Esophagus squamous epithelium (tissue), 5 donors: ENCODE results near the gene PSMG3. TPM values are rescaled to one million over a fixed set of nuclear protein-coding genes. Genes with fewer than 3 reads are reported as not detected.
"Not testable (repeated sequence)": the region's sequence is repeated elsewhere in the genome, so short reads cannot be mapped to it uniquely, and the experiment has no call there.

ENCODE experiments used
- DNase-seq: peaks from one replicate; lab custom pipeline; 2025; lab: John Stamatoyannopoulos, UW
- H3K27ac ChIP-seq, 4 donors: fragments of 200-600 bp; sonication (generic); one replicate each; pipeline ENCODE4 v1.5.1; 2016 to 2019; ENCODE audit warnings: mild to moderate bottlenecking in 1 of 4
- H3K27me3 ChIP-seq, 4 donors: fragments of 200-600 bp; sonication (generic); 1 replicate in 3 of 4; 2 replicates in 1 of 4; pipeline versions ENCODE4 v1.5.1 to v1.6.0; 2017 to 2021; ENCODE audit warnings: antibody characterized with exemption in 1 of 4
- H3K36me3 ChIP-seq, 3 donors: fragments of 200-600 bp; sonication (generic); one replicate each; pipeline ENCODE4 v1.5.1; 2016 to 2019
- H3K4me1 ChIP-seq, 3 donors: fragments of 200-600 bp; sonication (generic); one replicate each; pipeline ENCODE4 v1.5.1; 2017 to 2019
- H3K4me3 ChIP-seq, 4 donors: fragments of 200-600 bp; sonication (generic); 1 replicate in 3 of 4; 2 replicates in 1 of 4; pipeline ENCODE4 v1.5.1; 2016 to 2019; ENCODE audit warnings: mild to moderate bottlenecking in 2 of 4, moderate library complexity in 1 of 4
- H3K9me3 ChIP-seq, 3 donors: fragments of 200-600 bp; sonication (generic); one replicate each; pipeline ENCODE4 v1.5.1; 2016 to 2019
- CTCF ChIP-seq, 6 experiments: fragments of 450-650 bp in 4 of 6; fragments of 200-600 bp in 2 of 6; sonication (generic) in 2 of 6; IDR thresholded peaks; one replicate each; pipeline ENCODE4 v1.5.1; 2016 to 2019; ENCODE audit warnings: antibody characterized with exemption in 6 of 6, mild to moderate bottlenecking in 4 of 6, moderate library complexity in 4 of 6
- POLR2A ChIP-seq, 4 donors: fragments of 450-650 bp; IDR thresholded peaks; one replicate each; pipeline ENCODE4 v1.6.1; 2017; ENCODE audit warnings: antibody characterized with exemption in 4 of 4, mild to moderate bottlenecking in 4 of 4, moderate library complexity in 3 of 4
- WGBS, 2 donors: methylation state at CpG; one replicate each; pipeline ENCODE4 v1.1.5; 2018; 5-methylcytosine and 5-hydroxymethylcytosine counted together
- intact Hi-C: fragments of 100-400 bp; cut with DNase I; formaldehyde crosslinking; loops from one replicate; pipeline ENCODE4 v1.15.0; 2022
- total RNA-seq, 4 donors: library from RNA; depleted of rRNA; stranded (reverse); fragments of >200 nt; gene quantifications; one replicate each; pipeline ENCODE4 v1.1.0, GENCODE V29; 2016
- donor health status: DM: yes; HTN: yes; CAD: no.

Gene PSMG3
- total RNA-seq, 4 donors from 2014 or later, result 44.5 to 63.6 (median 47.4) TPM

DNA sequence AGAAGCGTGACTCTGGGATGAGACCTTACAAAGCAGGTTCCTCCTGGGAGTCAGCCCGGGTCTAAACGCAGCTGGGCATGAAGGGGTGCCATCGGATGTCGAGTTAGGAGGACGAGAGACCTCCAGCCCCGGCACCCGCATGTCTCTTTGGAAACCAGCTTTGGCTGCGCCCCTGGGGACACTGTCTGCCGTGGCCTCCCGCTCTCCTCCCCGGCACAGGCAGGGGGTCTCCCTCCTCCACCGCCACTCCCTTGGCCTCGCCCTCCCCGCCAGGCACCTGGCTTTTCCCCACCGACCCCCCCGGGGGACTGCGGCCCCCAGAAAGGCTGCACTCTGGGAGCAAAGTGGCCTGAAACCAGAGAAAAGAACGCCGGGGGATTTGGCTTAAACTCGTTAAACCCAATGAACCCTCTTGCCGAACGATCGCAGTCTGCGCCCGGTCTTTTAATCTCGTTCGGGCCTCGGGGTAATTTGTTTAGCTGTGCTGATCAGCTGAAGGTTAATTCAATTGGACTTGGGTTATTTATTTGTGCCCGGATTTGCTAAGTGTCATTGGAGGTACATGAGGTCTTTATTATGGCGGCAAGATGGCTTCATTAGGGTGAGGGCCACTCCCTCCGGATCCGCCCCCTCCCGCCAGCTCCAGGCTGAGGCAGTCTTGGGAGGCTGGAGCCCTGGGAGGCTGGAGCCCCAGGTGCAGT lies 16.4 kb upstream of the PSMG3 start:
- H3K9me3 ChIP-seq, result peaks cover 0 to 13% (median 13%) of the 10 kb centered on the region in 3 donors
- TF ChIP-seq CTCF (IDR thresholded peaks at IDR 0.05), result no peak
- TF ChIP-seq POLR2A (IDR thresholded peaks at IDR 0.05), result no peak
- no peak overlapping the region for H3K4me3 ChIP-seq
- no peak for DNase-seq
- 79 to 85% methylated on average over 18 of the region's 34 CpGs for WGBS, 2 donors
- intact Hi-C loops, result no loop called here
- no peaks in the 10 kb centered on the region for H3K36me3 ChIP-seq
- H3K27ac ChIP-seq, result no peak overlapping the region
- H3K27me3 ChIP-seq, result peaks cover 0 to 59% (median 2%) of the 10 kb centered on the region in 4 donors
- H3K4me1 ChIP-seq, result no peaks in the 10 kb centered on the region

DNA sequence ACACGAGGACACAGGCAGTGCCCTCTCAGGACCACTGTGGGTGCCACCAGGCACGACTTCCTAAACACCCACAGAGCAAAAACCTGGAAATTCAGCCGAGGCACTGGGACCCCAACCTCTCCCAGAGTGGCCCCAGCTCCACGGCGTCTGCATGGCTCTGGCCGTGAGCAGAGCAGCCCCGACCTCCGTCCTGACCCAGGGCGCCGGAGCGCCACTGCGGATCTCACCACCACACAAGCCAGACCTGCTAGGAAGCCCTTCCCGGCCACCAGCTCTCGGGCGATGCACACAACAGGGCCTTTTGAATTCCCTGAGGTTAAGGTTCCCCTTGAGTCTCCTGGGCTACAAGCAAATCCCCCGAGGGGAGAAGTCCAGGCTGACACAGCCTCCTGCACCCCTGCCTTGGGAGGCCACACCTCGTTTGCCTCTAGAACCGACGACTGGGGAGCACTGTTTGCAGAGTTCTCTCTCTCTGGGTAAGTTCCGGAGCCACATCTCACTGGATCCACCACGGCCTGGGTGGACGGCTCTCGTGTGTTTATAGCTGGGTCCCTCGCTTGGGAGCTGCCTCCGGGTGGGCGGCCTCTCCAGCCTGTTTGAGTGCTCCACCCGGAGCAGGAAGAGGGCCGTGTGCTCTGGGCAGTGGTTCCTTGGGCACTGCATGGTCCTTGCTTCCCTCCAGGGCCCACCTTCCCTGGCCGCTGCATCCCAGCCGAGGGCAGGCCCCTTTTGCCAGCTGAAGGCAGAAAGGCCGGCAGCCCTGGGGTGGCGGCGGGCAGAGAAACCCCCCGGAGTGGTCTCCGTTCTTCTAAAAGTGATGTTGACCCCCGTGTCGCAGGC lies 15.5 kb upstream of the PSMG3 start:
- no peaks in the 10 kb centered on the region for H3K4me1 ChIP-seq
- WGBS, 2 donors, result 84 to 86% methylated on average over 9 to 23 of the region's 37 CpGs
- H3K4me3 ChIP-seq, result no peak overlapping the region
- intact Hi-C loops, result no loop called here
- no peak for DNase-seq
- H3K36me3 ChIP-seq, result no peaks in the 10 kb centered on the region
- TF ChIP-seq CTCF (IDR thresholded peaks at IDR 0.05) (no peak), POLR2A (IDR thresholded peaks at IDR 0.05) (no peak)
- peaks cover 0 to 50% (median 0%) of the 10 kb centered on the region in 4 donors for H3K27me3 ChIP-seq
- no peak overlapping the region for H3K27ac ChIP-seq
- H3K9me3 ChIP-seq, result peaks cover 0 to 13% (median 13%) of the 10 kb centered on the region in 3 donors

DNA sequence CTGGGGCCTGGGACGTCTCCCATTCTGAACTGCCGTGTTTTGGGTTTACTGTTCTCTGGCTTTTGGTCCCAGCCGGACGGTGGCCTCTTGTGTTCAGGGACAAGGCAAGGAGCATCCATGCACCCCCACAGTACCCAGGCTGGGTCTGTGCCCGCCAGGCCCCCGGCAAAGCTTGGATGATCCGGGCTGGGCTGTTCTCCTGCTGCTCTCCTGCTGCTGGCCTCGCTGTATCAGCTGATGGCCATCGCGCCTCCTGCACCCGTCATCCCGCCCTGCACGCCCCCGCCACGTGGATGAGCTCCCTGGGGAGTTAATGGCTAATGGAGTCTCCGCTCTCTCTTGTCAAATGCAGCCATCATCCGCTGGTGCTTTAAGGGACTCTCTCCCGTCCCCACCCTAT lies 14.9 kb upstream of the PSMG3 start:
- intact Hi-C loops, result no loop called here

DNA sequence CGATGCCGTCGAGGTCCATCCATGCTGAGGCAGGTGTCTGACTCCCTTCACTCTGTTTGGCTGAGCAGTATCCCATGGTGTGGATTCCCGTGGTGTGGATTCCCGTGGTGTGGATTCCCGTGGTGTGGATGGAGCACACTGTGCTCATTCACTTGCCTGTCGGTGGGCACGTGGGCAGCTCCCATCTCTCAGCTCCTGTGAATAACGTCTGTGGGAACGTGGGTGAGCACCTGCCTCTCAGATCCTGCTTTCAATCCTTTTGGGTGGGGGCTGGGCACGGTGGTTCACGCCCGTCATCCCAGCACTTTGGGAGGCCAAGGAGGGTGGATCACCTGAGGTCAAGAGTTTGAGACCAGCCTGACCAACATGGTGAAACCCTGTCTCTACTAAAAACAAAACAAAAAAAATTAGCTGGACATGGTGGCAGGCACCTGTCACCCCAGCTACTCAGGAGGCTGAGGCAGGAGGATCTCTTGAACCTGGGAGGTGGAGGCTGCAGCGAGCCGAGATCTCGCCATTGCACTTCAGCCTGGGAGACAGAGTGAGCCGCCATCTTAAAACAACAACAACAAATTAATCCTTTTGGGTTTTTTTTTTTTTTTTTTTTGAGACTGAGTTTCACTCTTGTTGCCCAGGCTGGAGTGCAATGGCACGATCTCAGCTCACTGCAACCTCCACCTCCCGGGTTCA lies 13.6 kb upstream of the PSMG3 start:
- H3K4me1 ChIP-seq, H3K36me3 ChIP-seq, intact Hi-C loops, H3K9me3 ChIP-seq, H3K27ac ChIP-seq, H3K4me3 ChIP-seq, DNase-seq: not testable (repeated sequence)
- H3K27me3 ChIP-seq, result peaks cover 0 to 30% (median 0%) of the 10 kb centered on the region in 4 donors
- 82 to 88% methylated on average over 14 to 17 of the region's 19 CpGs for WGBS, 2 donors

More for the DNA sequence above, 14.9 kb upstream of the PSMG3 start:
- H3K27me3 ChIP-seq, result peaks cover 0 to 43% (median 0%) of the 10 kb centered on the region in 4 donors
- peaks cover 0 to 1% (median under 1%) of the 10 kb centered on the region in 3 donors for H3K4me1 ChIP-seq
- no peak overlapping the region for H3K27ac ChIP-seq
- no peak for DNase-seq
- WGBS, 2 donors, result 86 to 97% methylated on average over 7 to 10 of the region's 18 CpGs
- H3K4me3 ChIP-seq, result no peak overlapping the region
- peaks cover 0 to 12% (median 12%) of the 10 kb centered on the region in 3 donors for H3K9me3 ChIP-seq
- TF ChIP-seq POLR2A (IDR thresholded peaks at IDR 0.05) (no peak), CTCF (IDR thresholded peaks at IDR 0.05) (no peak)
- no peaks in the 10 kb centered on the region for H3K36me3 ChIP-seq

DNA sequence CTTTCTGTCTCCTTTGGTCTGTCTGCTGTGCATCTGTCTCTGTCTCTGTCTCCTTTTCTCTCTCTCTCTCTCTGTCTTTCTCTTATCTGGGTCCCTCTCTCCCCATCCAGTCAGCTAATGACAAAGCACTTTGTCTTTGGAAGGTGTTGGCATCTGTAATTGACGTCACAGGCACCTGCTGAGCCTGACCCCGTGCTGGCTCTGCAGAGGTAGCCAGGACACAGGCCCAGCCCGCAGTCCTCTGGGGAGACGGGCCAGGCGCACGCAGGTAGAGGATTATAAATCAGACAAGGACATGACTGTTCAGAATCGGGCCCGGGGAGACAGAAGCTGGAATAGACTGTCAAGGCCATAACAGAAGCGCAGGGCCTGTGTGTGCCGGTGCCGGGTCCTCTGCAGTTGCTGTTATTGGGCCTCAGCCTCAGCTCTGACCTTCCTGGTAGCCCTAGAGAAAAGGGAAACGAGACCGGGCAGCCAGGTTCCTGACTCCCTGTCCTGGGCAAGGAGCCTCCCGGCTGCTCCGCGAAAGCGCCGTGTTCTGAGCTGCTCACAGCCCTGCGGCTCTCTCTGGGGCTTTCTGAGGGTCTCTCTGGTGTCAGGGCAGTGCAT lies 10.7 kb upstream of the PSMG3 start:
- no peaks in the 10 kb centered on the region for H3K9me3 ChIP-seq

More for the DNA sequence above, 10.7 kb upstream of the PSMG3 start:
- Histone ChIP-seq H3K4me3 (no peak overlapping the region), H3K4me1 (peaks cover 0 to 11% (median 6%) of the 10 kb centered on the region in 3 donors), H3K27ac (no peak overlapping the region), H3K36me3 (no peaks in the 10 kb centered on the region), H3K27me3 (peaks cover 0 to 3% (median 0%) of the 10 kb centered on the region in 4 donors)
- intact Hi-C loops, result no loop called here
- WGBS, 2 donors, result 82 to 83% methylated on average over 6 to 16 of the region's 19 CpGs
- no peak for TF ChIP-seq CTCF (IDR thresholded peaks at IDR 0.05)
- DNase-seq, result no peak
